Activated B cell treated with CpG ODN at 0.5 μM for 24 hours (primary cell): ENCODE data around the gene MMP2. TPM values are rescaled to one million over a fixed set of nuclear protein-coding genes. Genes with fewer than 3 reads are reported as not detected.

Source experiments
- ATAC-seq: fragments of 200-7000 bp; cut with Tn5 transposase; one replicate; pipeline ENCODE4 v1.10.0; 2021; ENCODE audit warnings: low read depth, mild to moderate bottlenecking, moderate library complexity
- CTCF ChIA-PET: fragments of 350-600 bp; sonication (Branson Sonifier 250); formaldehyde crosslinking; loops from one replicate; lab custom pipeline; 2021; ENCODE audit warnings: antibody characterized with exemption; lab: Charles Lee
- POLR2A ChIA-PET: fragments of 350-600 bp; sonication (Branson Sonifier 250); formaldehyde crosslinking; loops from one replicate; lab custom pipeline; 2021; ENCODE audit warnings: antibody characterized with exemption; lab: Charles Lee
- DNase-seq: peaks from one replicate; pipeline ENCODE4 v3.0.0; 2022
- H3K27ac Mint-ChIP-seq: one replicate; pipeline ENCODE4 v1.8.0; 2020; ENCODE audit warnings: mixed read lengths
- H3K27me3 Mint-ChIP-seq: one replicate; pipeline ENCODE4 v1.8.0; 2021; ENCODE audit warnings: mixed read lengths
- H3K36me3 Mint-ChIP-seq: one replicate; pipeline ENCODE4 v1.8.0; 2021; ENCODE audit warnings: low read depth, mixed read lengths
- H3K4me1 Mint-ChIP-seq: one replicate; pipeline ENCODE4 v1.8.0; 2021; ENCODE audit warnings: mixed read lengths
- H3K4me3 Mint-ChIP-seq: one replicate; pipeline ENCODE4 v1.8.0; 2020; ENCODE audit warnings: mild to moderate bottlenecking, mixed read lengths
- H3K9me3 Mint-ChIP-seq: one replicate; pipeline ENCODE4 v1.8.0; 2020; ENCODE audit warnings: mixed read lengths
- CTCF ChIP-seq: fragments of 200-600 bp; IDR thresholded peaks from one replicate; pipeline ENCODE4 v1.8.0; 2022; ENCODE audit warnings: antibody characterized with exemption, mild to moderate bottlenecking
- intact Hi-C: fragments of 100-400 bp; cut with micrococcal nuclease; formaldehyde crosslinking; loops from one replicate; pipeline ENCODE4 v1.15.1; 2024
- total RNA-seq: library from RNA; stranded (reverse); gene quantifications from 2 replicates; pipeline ENCODE4 v1.2.3, GENCODE V29; 2022

MMP2 gene
- total RNA-seq, 1 donor from 2014 or later = not detected

- intact Hi-C loops = no loop called here
- H3K36me3 Mint-ChIP-seq = no peaks in the 10 kb centered on the region
- DNase-seq = no peak
- no peak overlapping the region for H3K4me3 Mint-ChIP-seq
- POLR2A ChIA-PET = no interaction called here
- no peak for ATAC-seq
- H3K27ac Mint-ChIP-seq = no peak overlapping the region
- no peaks in the 10 kb centered on the region for H3K27me3 Mint-ChIP-seq
- CTCF ChIA-PET = no interaction called here
- no peaks in the 10 kb centered on the region for H3K4me1 Mint-ChIP-seq
- no peak for TF ChIP-seq CTCF
- H3K9me3 Mint-ChIP-seq = no peaks in the 10 kb centered on the region
Observed at GRCh38 chr16:55488306-55488705, 9.3 kb downstream of the MMP2 start.

GRCh38 chr16:55489119-55489955, 10.3 kb downstream of the MMP2 start:
- no peaks in the 10 kb centered on the region for H3K4me1 Mint-ChIP-seq
- no peak for TF ChIP-seq CTCF
- intact Hi-C loops = no loop called here
- H3K9me3 Mint-ChIP-seq = no peaks in the 10 kb centered on the region
- no peaks in the 10 kb centered on the region for H3K36me3 Mint-ChIP-seq
- no peaks in the 10 kb centered on the region for H3K27me3 Mint-ChIP-seq
- DNase-seq (no peak), ATAC-seq (no peak)
- CTCF ChIA-PET = no interaction called here
- no peak overlapping the region for H3K27ac Mint-ChIP-seq
- no peak overlapping the region for H3K4me3 Mint-ChIP-seq
- POLR2A ChIA-PET = no interaction called here

- POLR2A ChIA-PET = no interaction called here
- ATAC-seq (no peak), DNase-seq (no peak)
- Mint-ChIP-seq H3K9me3 (no peaks in the 10 kb centered on the region), H3K4me3 (no peak overlapping the region), H3K36me3 (no peaks in the 10 kb centered on the region), H3K4me1 (no peaks in the 10 kb centered on the region), H3K27me3 (no peaks in the 10 kb centered on the region), H3K27ac (no peak overlapping the region)
- intact Hi-C loops = no loop called here
- TF ChIP-seq CTCF = no peak
- CTCF ChIA-PET = no interaction called here
Observed at GRCh38 chr16:55489956-55490265, 10.9 kb downstream of the MMP2 start.

GRCh38 chr16:55490301-55490700, 11.3 kb downstream of the MMP2 start:
- ATAC-seq = no peak
- Mint-ChIP-seq H3K36me3 (no peaks in the 10 kb centered on the region), H3K4me3 (no peak overlapping the region), H3K27ac (no peak overlapping the region), H3K9me3 (no peaks in the 10 kb centered on the region), H3K4me1 (no peaks in the 10 kb centered on the region), H3K27me3 (no peaks in the 10 kb centered on the region)
- CTCF ChIA-PET = no interaction called here
- no peak for DNase-seq
- POLR2A ChIA-PET = no interaction called here
- TF ChIP-seq CTCF = no peak
- intact Hi-C loops = no loop called here

- H3K27ac Mint-ChIP-seq = no peak overlapping the region
- intact Hi-C loops = no loop called here
- H3K36me3 Mint-ChIP-seq = no peaks in the 10 kb centered on the region
- TF ChIP-seq CTCF = no peak
- H3K27me3 Mint-ChIP-seq = peaks cover 3% of the 10 kb centered on the region
- no peak overlapping the region for H3K4me3 Mint-ChIP-seq
- DNase-seq (no peak), ATAC-seq (no peak)
- H3K4me1 Mint-ChIP-seq = no peaks in the 10 kb centered on the region
- POLR2A ChIA-PET = no interaction called here
- no peaks in the 10 kb centered on the region for H3K9me3 Mint-ChIP-seq
- CTCF ChIA-PET = interaction anchor here (0.8 kb wide), 1 partner anchor 27 kb away, joined by 3 read pairs; no protein-coding TSS in a partner anchor
Observed at GRCh38 chr16:55491691-55492090, 12.7 kb downstream of the MMP2 start.
